Prostate gland (tissue), 2 donors: ENCODE measurements around the gene ACER2.
A peak's percentile ranks its signal among the peaks of the same experiment; 100 is the strongest.

Experiments used
- POLR2AphosphoS5 ChIP-seq: sonication (generic); formaldehyde crosslinking; IDR thresholded peaks from one replicate; pipeline ENCODE4 v1.6.1; 2017; ENCODE audit warnings: antibody characterized with exemption
- TF ChIP-seq, protein P1 (sequence below), 4 experiments: fragments of 200-600 bp in 2 of 4; fragments of 450-650 bp in 2 of 4; sonication (generic) in 2 of 4; IDR thresholded peaks; 1 replicate in 3 of 4; 2 replicates in 1 of 4; pipeline ENCODE4 v1.5.1; 2016 to 2019; ENCODE audit warnings: antibody characterized with exemption in 4 of 4, mild to moderate bottlenecking in 2 of 4, moderate library complexity in 2 of 4

DNA sequence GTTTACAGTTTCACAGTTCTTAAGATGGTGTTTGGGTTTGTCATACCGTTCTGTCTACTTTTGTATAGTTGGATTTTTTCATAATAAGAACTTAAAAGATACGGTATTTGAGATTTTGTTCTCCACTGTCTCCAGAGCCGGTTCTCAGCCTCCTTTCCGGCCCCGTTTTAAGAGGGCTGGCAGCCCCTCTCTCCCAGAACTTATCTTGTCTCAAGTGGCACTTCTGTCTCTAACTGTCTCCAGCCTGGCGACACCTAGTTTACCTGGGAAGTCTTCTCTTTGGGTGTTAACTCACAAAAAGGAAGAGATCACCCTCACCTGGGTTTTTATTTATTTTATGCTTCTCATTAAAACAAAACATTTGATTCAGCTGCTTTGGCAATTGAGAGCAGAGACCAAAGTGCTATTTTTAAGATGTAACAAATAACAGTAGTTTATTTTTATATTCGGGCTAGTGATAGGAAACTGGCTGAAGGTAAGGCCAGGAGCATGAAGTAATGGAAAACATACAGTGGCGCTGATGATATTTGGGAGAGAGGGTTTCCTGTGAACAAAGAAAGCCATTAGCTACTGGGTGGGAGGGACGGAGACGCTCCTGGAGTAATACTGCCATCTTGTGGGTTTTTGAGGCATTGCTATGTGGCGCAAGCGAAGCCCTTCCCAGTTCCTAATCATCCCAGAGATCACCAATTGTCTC, 48.3 kb downstream of the ACER2 start:
- TF ChIP-seq, protein P1, sequence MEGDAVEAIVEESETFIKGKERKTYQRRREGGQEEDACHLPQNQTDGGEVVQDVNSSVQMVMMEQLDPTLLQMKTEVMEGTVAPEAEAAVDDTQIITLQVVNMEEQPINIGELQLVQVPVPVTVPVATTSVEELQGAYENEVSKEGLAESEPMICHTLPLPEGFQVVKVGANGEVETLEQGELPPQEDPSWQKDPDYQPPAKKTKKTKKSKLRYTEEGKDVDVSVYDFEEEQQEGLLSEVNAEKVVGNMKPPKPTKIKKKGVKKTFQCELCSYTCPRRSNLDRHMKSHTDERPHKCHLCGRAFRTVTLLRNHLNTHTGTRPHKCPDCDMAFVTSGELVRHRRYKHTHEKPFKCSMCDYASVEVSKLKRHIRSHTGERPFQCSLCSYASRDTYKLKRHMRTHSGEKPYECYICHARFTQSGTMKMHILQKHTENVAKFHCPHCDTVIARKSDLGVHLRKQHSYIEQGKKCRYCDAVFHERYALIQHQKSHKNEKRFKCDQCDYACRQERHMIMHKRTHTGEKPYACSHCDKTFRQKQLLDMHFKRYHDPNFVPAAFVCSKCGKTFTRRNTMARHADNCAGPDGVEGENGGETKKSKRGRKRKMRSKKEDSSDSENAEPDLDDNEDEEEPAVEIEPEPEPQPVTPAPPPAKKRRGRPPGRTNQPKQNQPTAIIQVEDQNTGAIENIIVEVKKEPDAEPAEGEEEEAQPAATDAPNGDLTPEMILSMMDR (IDR thresholded peaks at IDR 0.05), result peak; percentile 89 to 95 (median 90)
- peak; percentile 69 for TF ChIP-seq POLR2AphosphoS5
